ENCODE data around the gene KCTD6. TPM values are rescaled to one million over a fixed set of nuclear protein-coding genes. Genes with fewer than 3 reads are reported as not detected.

The KCTD6 gene
- polyA plus RNA-seq (ENCODE audit: insufficient read length), result 39.8 TPM
- long read RNA-seq, donor 1, transcript KCTD6-202 (3 exons, 1,533 nt), result major isoform, 18 of 21 reads
- long read RNA-seq, donor 1, partial matches to known transcripts, result 0 of 21 reads
- long read RNA-seq, donor 1, other reads (novel, unspliced or antisense), result 0 of 21 reads
- long read RNA-seq, donor 2, transcript KCTD6-202 (3 exons, 1,533 nt), result major isoform, 8 of 26 reads
- long read RNA-seq, donor 2, partial matches to known transcripts, result 6 of 26 reads
- long read RNA-seq, donor 2, other reads (novel, unspliced or antisense), result 12 of 26 reads
- long read RNA-seq, donor 3, transcript KCTD6-202 (3 exons, 1,533 nt), result major isoform, 9 of 11 reads
- long read RNA-seq, donor 3, partial matches to known transcripts, result 0 of 11 reads
- long read RNA-seq, donor 3, other reads (novel, unspliced or antisense), result 0 of 11 reads
- long read RNA-seq, donor 4, partial matches to known transcripts, result 0 of 2 reads
- long read RNA-seq, donor 4, other reads (novel, unspliced or antisense), result 0 of 2 reads
- long read RNA-seq, donor 5, transcript KCTD6-202 (3 exons, 1,533 nt), result major isoform, 19 of 20 reads
- long read RNA-seq, donor 5, partial matches to known transcripts, result 0 of 20 reads
- long read RNA-seq, donor 5, other reads (novel, unspliced or antisense), result 0 of 20 reads
- long read RNA-seq, donor 6, transcript KCTD6-202 (3 exons, 1,533 nt), result major isoform, 12 of 14 reads
- long read RNA-seq, donor 6, partial matches to known transcripts, result 0 of 14 reads
- long read RNA-seq, donor 6, other reads (novel, unspliced or antisense), result 0 of 14 reads
- long read RNA-seq, donor 7, transcript KCTD6-202 (3 exons, 1,533 nt), result major isoform, 11 of 14 reads
- long read RNA-seq, donor 7, partial matches to known transcripts, result 0 of 14 reads
- long read RNA-seq, donor 7, other reads (novel, unspliced or antisense), result 0 of 14 reads
- long read RNA-seq, donor 8, transcript KCTD6-202 (3 exons, 1,533 nt), result major isoform, 6 of 6 reads
- long read RNA-seq, donor 8, partial matches to known transcripts, result 0 of 6 reads
- long read RNA-seq, donor 8, other reads (novel, unspliced or antisense), result 0 of 6 reads

- DNase-seq, result peak; percentile 95
These were observed at the start of gene KCTD6 for GRCh38 chr3:58491506-58492402. TSS of gene KCTD6 (plus strand) at chr3:58492096. CDS start at chr3:58498756, 6,660 bp downstream.

GRCh38 chr3:58452176-58452575 lies 39.7 kb upstream of the KCTD6 start:
- no peak for DNase-seq

- no peak for DNase-seq
These were observed 32.7 kb upstream of the KCTD6 start for GRCh38 chr3:58459160-58459559.

- DNase-seq, result no peak
These were observed 29.1 kb upstream of the KCTD6 start for GRCh38 chr3:58462829-58463180.

GRCh38 chr3:58463181-58463941 lies 28.5 kb upstream of the KCTD6 start:
- DNase-seq, result peak; percentile 43

- DNase-seq, result no peak
These were observed 28.0 kb upstream of the KCTD6 start for GRCh38 chr3:58463942-58464271.

GRCh38 chr3:58464866-58465265 lies 27.0 kb upstream of the KCTD6 start:
- DNase-seq, result no peak

- no peak for DNase-seq
These were observed 24.9 kb upstream of the KCTD6 start for GRCh38 chr3:58466899-58467563.

- DNase-seq, result no peak
These were observed 22.8 kb upstream of the KCTD6 start for GRCh38 chr3:58469096-58469495.

- DNase-seq, result peak; percentile 22
These were observed 21.4 kb upstream of the KCTD6 start for GRCh38 chr3:58470363-58471024.

- DNase-seq, result peak; percentile 50
These were observed 20.6 kb upstream of the KCTD6 start for GRCh38 chr3:58471025-58471887.

GRCh38 chr3:58473275-58473674 lies 18.6 kb upstream of the KCTD6 start:
- no peak for DNase-seq

- DNase-seq, result no peak
These were observed 17.5 kb upstream of the KCTD6 start for GRCh38 chr3:58474348-58474911.

GRCh38 chr3:58474967-58475578 lies 16.8 kb upstream of the KCTD6 start:
- no peak for DNase-seq

GRCh38 chr3:58478781-58479180 lies 13.1 kb upstream of the KCTD6 start:
- DNase-seq, result no peak

GRCh38 chr3:58480309-58480708 lies 11.6 kb upstream of the KCTD6 start:
- DNase-seq, result no peak

- no peak for DNase-seq
These were observed 8.8 kb upstream of the KCTD6 start for GRCh38 chr3:58482917-58483636.

All from left kidney (tissue), 8 donors.